Neural progenitor cell (in vitro differentiated cells): ENCODE results near the gene BLOC1S3.

Experiments
- EZH2 ChIP-seq: fragments of 200-600 bp; sonication (generic); IDR thresholded peaks from 2 replicates; pipeline ENCODE4 v1.6.1; 2017; ENCODE audit warnings: antibody characterized with exemption, mild to moderate bottlenecking, moderate library complexity
- EZH2phosphoT487 ChIP-seq: fragments of 200-600 bp; sonication (generic); IDR thresholded peaks from 2 replicates; pipeline ENCODE4 v1.6.1; 2017; ENCODE audit warnings: antibody characterized with exemption
- TF ChIP-seq, protein P1 (sequence below): fragments of 200-600 bp; sonication (generic); IDR thresholded peaks from 2 replicates; pipeline ENCODE4 v1.5.1; 2017; ENCODE audit warnings: antibody characterized with exemption, mild to moderate bottlenecking

DNA sequence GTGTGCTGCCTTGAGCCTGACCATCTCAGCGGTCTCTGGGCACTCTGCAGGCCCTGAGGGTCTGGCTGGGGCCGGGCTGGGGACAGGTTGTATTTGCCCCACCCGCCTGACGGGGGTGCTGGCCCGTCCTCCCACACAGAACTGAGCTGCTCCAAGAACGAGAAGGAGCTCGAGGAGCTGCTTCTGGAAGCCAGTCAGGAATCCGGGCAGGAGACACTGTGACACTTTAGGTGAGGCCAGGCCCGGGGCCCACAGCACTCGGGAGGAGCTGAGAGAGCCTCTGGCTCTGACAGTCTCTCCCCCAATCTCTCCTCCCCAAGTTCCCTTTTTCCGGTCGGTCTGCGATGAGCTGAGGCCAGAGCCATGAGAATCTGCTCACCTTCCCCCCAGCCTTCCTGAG is 32.3 kb upstream of the BLOC1S3 start:
- TF ChIP-seq, protein P1, sequence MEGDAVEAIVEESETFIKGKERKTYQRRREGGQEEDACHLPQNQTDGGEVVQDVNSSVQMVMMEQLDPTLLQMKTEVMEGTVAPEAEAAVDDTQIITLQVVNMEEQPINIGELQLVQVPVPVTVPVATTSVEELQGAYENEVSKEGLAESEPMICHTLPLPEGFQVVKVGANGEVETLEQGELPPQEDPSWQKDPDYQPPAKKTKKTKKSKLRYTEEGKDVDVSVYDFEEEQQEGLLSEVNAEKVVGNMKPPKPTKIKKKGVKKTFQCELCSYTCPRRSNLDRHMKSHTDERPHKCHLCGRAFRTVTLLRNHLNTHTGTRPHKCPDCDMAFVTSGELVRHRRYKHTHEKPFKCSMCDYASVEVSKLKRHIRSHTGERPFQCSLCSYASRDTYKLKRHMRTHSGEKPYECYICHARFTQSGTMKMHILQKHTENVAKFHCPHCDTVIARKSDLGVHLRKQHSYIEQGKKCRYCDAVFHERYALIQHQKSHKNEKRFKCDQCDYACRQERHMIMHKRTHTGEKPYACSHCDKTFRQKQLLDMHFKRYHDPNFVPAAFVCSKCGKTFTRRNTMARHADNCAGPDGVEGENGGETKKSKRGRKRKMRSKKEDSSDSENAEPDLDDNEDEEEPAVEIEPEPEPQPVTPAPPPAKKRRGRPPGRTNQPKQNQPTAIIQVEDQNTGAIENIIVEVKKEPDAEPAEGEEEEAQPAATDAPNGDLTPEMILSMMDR = no peak
- no peak for TF ChIP-seq EZH2
- TF ChIP-seq EZH2phosphoT487 = no peak
